B cell (primary cell): ENCODE data around the gene PRKAG2. TPM values are rescaled to one million over a fixed set of nuclear protein-coding genes. Genes with fewer than 3 reads are reported as not detected.

Experiments used
- ATAC-seq: fragments of 200-7000 bp; cut with Tn5 transposase; one replicate; pipeline ENCODE4 v1.10.0; 2021; ENCODE audit warnings: low read depth, mild to moderate bottlenecking, moderate number of reproducible peaks, moderate library complexity
- CTCF ChIA-PET: fragments of 350-600 bp; sonication (Branson Sonifier 250); formaldehyde crosslinking; loops from one replicate; lab custom pipeline; 2021; ENCODE audit warnings: antibody characterized with exemption, inconsistent platforms; lab: Charles Lee
- POLR2A ChIA-PET: fragments of 350-600 bp; sonication (Branson Sonifier 250); formaldehyde crosslinking; loops from one replicate; lab custom pipeline; 2021; ENCODE audit warnings: antibody characterized with exemption; lab: Charles Lee
- DNase-seq: peaks from one replicate; pipeline ENCODE4 v3.0.0; 2013
- H2AFZ ChIP-seq: 2 replicates; pipeline ENCODE4 v1.6.1; 2012; ENCODE audit warnings: mild to moderate bottlenecking, low read depth, low read length; ENCODE audit not compliant: insufficient read depth, poor library complexity, severe bottlenecking
- H3K27ac ChIP-seq, 2 donors: 1 replicate in 1 of 2; 2 replicates in 1 of 2; pipeline ENCODE4 v1.5.1; 2012 to 2013; ENCODE audit warnings: low read length in 2 of 2, mild to moderate bottlenecking in 2 of 2, moderate library complexity in 1 of 2
- H3K27me3 ChIP-seq, 4 experiments: fragments of 200-600 bp in 1 of 4; sonication (generic) in 1 of 4; replicated peaks in 1 of 4; 1 replicate in 2 of 4; 2 replicates in 2 of 4; pipeline versions ENCODE4 v1.6.1 to v1.7.0; 2013 to 2016; ENCODE audit warnings: low read length in 3 of 4, mild to moderate bottlenecking in 2 of 4, mixed read lengths in 1 of 4, moderate library complexity in 1 of 4; ENCODE audit not compliant: insufficient read depth in 4 of 4, control insufficient read depth in 3 of 4; ENCODE audit errors: control extremely low read depth in 1 of 4
- H3K36me3 ChIP-seq, 2 experiments: replicated peaks in 1 of 2; 1 replicate in 1 of 2; 2 replicates in 1 of 2; pipeline versions ENCODE4 v1.6.1 to v1.7.1; 2013; ENCODE audit warnings: low read length in 1 of 2; ENCODE audit not compliant: insufficient read depth in 2 of 2, control insufficient read depth in 1 of 2; ENCODE audit errors: control extremely low read depth in 1 of 2, extremely low read depth in 1 of 2
- H3K4me1 ChIP-seq, 2 donors: fragments of 200-600 bp in 1 of 2; sonication (generic) in 1 of 2; 1 replicate in 1 of 2; 2 replicates in 1 of 2; pipeline versions ENCODE4 v1.5.1 to v1.6.1; 2013 to 2017; ENCODE audit warnings: low read length in 2 of 2; ENCODE audit not compliant: control insufficient read depth in 2 of 2, insufficient read depth in 2 of 2
- H3K4me2 ChIP-seq: replicated peaks from 2 replicates; pipeline ENCODE3; 2012; ENCODE audit warnings: mild to moderate bottlenecking, low read depth, low read length; ENCODE audit not compliant: poor library complexity, severe bottlenecking
- H3K4me3 ChIP-seq, 5 experiments: fragments of 200-600 bp in 1 of 5; sonication (generic) in 1 of 5; 1 replicate in 3 of 5; 2 replicates in 2 of 5; pipeline versions ENCODE4 v1.5.1 to v1.7.0; 2011 to 2016; ENCODE audit warnings: low read length in 4 of 5, mild to moderate bottlenecking in 4 of 5, low read depth in 2 of 5, control low read depth in 1 of 5, moderate library complexity in 1 of 5; ENCODE audit not compliant: insufficient read depth in 1 of 5; ENCODE audit errors: control extremely low read depth in 1 of 5, extremely low read depth in 1 of 5
- H3K79me2 ChIP-seq: fragments of 200-600 bp; sonication (generic); one replicate; pipeline ENCODE4 v1.6.0; 2016; ENCODE audit warnings: low read length; ENCODE audit not compliant: control insufficient read depth, insufficient read depth
- H3K9ac ChIP-seq: fragments of 200-600 bp; sonication (generic); 2 replicates; pipeline ENCODE4 v1.6.1; 2017; ENCODE audit warnings: mild to moderate bottlenecking, low read length, moderate library complexity
- H3K9me3 ChIP-seq, 3 donors: one replicate each; pipeline versions ENCODE4 v1.6.1 to v1.7.1; 2013; ENCODE audit warnings: low read length in 2 of 3; ENCODE audit not compliant: control insufficient read depth in 2 of 3, insufficient read depth in 1 of 3; ENCODE audit errors: control extremely low read depth in 1 of 3
- H4K20me1 ChIP-seq: 2 replicates; pipeline ENCODE4 v1.6.0; 2012; ENCODE audit warnings: mild to moderate bottlenecking, low read length; ENCODE audit not compliant: insufficient read depth, control insufficient read depth, poor library complexity, severe bottlenecking
- H3K27ac Mint-ChIP-seq: one replicate; pipeline ENCODE4 v1.8.0; 2021; ENCODE audit warnings: mixed read lengths
- H3K27me3 Mint-ChIP-seq: one replicate; pipeline ENCODE4 v1.8.0; 2021; ENCODE audit warnings: mixed read lengths
- H3K4me1 Mint-ChIP-seq: one replicate; pipeline ENCODE4 v1.8.0; 2021; ENCODE audit warnings: mixed read lengths
- H3K4me3 Mint-ChIP-seq: one replicate; pipeline ENCODE4 v1.8.0; 2021; ENCODE audit warnings: mixed read lengths
- H3K9me3 Mint-ChIP-seq: one replicate; pipeline ENCODE4 v1.8.0; 2022; ENCODE audit warnings: mixed read lengths; ENCODE audit not compliant: insufficient read depth
- EZH2 ChIP-seq: IDR thresholded peaks from 2 replicates; pipeline ENCODE4 v1.6.1; 2012; ENCODE audit warnings: borderline replicate concordance, low read depth, mild to moderate bottlenecking, moderate library complexity, low read length; ENCODE audit not compliant: insufficient read depth, poor library complexity, severe bottlenecking
- WGBS: methylation state at CpG from one replicate; pipeline ENCODE4 v1.1.5; 2013; ENCODE audit warnings: missing lambda C conversion rate; ENCODE audit not compliant: insufficient coverage; 5-methylcytosine and 5-hydroxymethylcytosine counted together
- intact Hi-C: fragments of 100-400 bp; cut with micrococcal nuclease; formaldehyde crosslinking; loops from one replicate; pipeline ENCODE4 v1.10.0; 2022
- polyA plus RNA-seq: library from polyadenylated mRNA; depleted of rRNA; stranded (reverse); fragments of >200 nt; gene quantifications from 2 replicates; pipeline ENCODE4 v1.2.3, GENCODE V29; 2012
- total RNA-seq, 2 donors: library from RNA; stranded (reverse); fragments of 120-200 nt in 1 of 2; gene quantifications; 1 replicate in 1 of 2; 2 replicates in 1 of 2; pipeline versions ENCODE4 v1.2.3 to v1.2.4, GENCODE V29; 2013 to 2022
- TF ChIP-seq, protein P1 (sequence below): fragments of 200-600 bp; IDR thresholded peaks from one replicate; pipeline ENCODE4 v1.8.0; 2022; ENCODE audit warnings: antibody characterized with exemption, mild to moderate bottlenecking

The PRKAG2 gene
- total and polyA plus RNA-seq, 2 donors (not counting 1 experiment from before 2014, with no cell fraction given) = 22.1 to 56.3 TPM

- Histone ChIP-seq H3K4me3 (no peak overlapping the region), H3K9me3 (no peaks in the 10 kb centered on the region), H3K9ac (no peak overlapping the region), H3K36me3 (no peaks in the 10 kb centered on the region), H2AFZ (no peak overlapping the region), H3K4me2 (no peak overlapping the region), H3K27me3 (no peaks in the 10 kb centered on the region), H3K4me1 (peaks cover 9 to 14% of the 10 kb centered on the region in 2 donors), H3K79me2 (peaks cover 73% of the 10 kb centered on the region), H4K20me1 (peaks cover 90% of the 10 kb centered on the region), H3K27ac (no peak overlapping the region)
- no peak for TF ChIP-seq EZH2
- TF ChIP-seq, protein P1, sequence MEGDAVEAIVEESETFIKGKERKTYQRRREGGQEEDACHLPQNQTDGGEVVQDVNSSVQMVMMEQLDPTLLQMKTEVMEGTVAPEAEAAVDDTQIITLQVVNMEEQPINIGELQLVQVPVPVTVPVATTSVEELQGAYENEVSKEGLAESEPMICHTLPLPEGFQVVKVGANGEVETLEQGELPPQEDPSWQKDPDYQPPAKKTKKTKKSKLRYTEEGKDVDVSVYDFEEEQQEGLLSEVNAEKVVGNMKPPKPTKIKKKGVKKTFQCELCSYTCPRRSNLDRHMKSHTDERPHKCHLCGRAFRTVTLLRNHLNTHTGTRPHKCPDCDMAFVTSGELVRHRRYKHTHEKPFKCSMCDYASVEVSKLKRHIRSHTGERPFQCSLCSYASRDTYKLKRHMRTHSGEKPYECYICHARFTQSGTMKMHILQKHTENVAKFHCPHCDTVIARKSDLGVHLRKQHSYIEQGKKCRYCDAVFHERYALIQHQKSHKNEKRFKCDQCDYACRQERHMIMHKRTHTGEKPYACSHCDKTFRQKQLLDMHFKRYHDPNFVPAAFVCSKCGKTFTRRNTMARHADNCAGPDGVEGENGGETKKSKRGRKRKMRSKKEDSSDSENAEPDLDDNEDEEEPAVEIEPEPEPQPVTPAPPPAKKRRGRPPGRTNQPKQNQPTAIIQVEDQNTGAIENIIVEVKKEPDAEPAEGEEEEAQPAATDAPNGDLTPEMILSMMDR = no peak
- Mint-ChIP-seq H3K9me3 (no peaks in the 10 kb centered on the region), H3K4me1 (peaks cover 43% of the 10 kb centered on the region), H3K27me3 (no peaks in the 10 kb centered on the region), H3K4me3 (no peak overlapping the region), H3K27ac (no peak overlapping the region)
- no peak for DNase-seq
- 100% methylated on average over 7 of the region's 7 CpGs for WGBS
- ChIA-PET POLR2A (no interaction called here), CTCF (interaction anchor here (1.3 kb wide), 1 partner anchor 31 kb away, joined by 4 read pairs; no protein-coding TSS in a partner anchor)
- intact Hi-C loops = no loop called here
- no peak for ATAC-seq
Observed at GRCh38 chr7:151866028-151866427, 10.9 kb downstream of the PRKAG2 start.

DNA sequence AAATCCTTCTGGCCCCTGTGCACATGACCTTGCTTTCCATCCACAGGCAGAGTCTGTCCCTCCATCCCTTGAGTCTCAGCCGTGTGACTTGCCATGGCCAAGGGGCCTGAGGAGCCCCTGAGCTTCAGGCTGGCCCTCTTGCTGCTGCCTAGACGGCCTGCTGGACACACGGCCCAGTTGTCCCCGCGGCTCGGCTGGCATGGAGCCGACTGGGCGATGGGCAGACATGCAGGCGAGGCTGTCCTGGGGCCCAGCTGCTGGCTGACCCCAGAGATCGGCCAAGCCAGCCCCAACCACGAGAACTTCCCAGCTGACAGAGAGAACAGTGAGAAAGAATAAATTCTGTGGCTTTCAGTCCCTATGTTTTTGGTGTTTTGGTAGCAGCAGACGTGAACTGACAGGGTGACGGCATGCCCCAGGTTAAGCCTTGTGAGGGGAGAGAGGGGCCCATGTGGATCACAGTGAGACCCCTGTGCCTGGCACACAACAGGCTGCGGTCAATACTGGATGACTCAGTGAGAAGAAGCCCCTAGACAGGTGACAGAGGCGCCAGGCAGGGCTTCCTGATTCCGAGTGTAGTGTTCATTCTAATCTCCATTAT, 11.7 kb downstream of the PRKAG2 start:
- Histone ChIP-seq H3K79me2 (peaks cover 75% of the 10 kb centered on the region), H4K20me1 (peaks cover 91% of the 10 kb centered on the region), H3K4me1 (peaks cover 9 to 14% of the 10 kb centered on the region in 2 donors), H3K4me3 (no peak overlapping the region), H3K27ac (no peak overlapping the region), H2AFZ (no peak overlapping the region), H3K27me3 (no peaks in the 10 kb centered on the region), H3K36me3 (no peaks in the 10 kb centered on the region), H3K9ac (no peak overlapping the region), H3K4me2 (no peak overlapping the region), H3K9me3 (no peaks in the 10 kb centered on the region)
- Mint-ChIP-seq H3K27me3 (no peaks in the 10 kb centered on the region), H3K4me1 (peaks cover 38% of the 10 kb centered on the region), H3K4me3 (no peak overlapping the region), H3K27ac (peak overlapping the region; percentile 56), H3K9me3 (no peaks in the 10 kb centered on the region)
- WGBS = 96% methylated on average over 14 of the region's 16 CpGs
- TF ChIP-seq, protein P1 = no peak
- TF ChIP-seq EZH2 = no peak
- ChIA-PET POLR2A (no interaction called here), CTCF (no interaction called here)
- intact Hi-C loops = no loop called here
- ATAC-seq (no peak), DNase-seq (no peak)
